Stimulated activated CD8-positive, alpha-beta memory T cell treated with anti-CD3 and anti-CD28 coated beads, Interleukin-7, amount 100 ng/mL, for 24 hours (primary cell): ENCODE data around the gene CRLF2.
"Not testable (repeated sequence)": the region's sequence is repeated elsewhere in the genome, so short reads cannot be mapped to it uniquely, and the experiment has no call there.

ENCODE experiments used
- DNase-seq: peaks from one replicate; pipeline ENCODE4 v3.0.0-alpha.2; 2020; ENCODE audit warnings: low read depth

CRLF2 gene

GRCh38 chrX:1213971-1214370 lies 1.5 kb upstream of the CRLF2 start:
- DNase-seq = no peak

GRCh38 chrX:1210844-1211243 lies 1.6 kb downstream of the CRLF2 start:
- no peak for DNase-seq

- DNase-seq = no peak
Measured at GRCh38 chrX:1207496-1208025, 4.9 kb downstream of the CRLF2 start.

DNA sequence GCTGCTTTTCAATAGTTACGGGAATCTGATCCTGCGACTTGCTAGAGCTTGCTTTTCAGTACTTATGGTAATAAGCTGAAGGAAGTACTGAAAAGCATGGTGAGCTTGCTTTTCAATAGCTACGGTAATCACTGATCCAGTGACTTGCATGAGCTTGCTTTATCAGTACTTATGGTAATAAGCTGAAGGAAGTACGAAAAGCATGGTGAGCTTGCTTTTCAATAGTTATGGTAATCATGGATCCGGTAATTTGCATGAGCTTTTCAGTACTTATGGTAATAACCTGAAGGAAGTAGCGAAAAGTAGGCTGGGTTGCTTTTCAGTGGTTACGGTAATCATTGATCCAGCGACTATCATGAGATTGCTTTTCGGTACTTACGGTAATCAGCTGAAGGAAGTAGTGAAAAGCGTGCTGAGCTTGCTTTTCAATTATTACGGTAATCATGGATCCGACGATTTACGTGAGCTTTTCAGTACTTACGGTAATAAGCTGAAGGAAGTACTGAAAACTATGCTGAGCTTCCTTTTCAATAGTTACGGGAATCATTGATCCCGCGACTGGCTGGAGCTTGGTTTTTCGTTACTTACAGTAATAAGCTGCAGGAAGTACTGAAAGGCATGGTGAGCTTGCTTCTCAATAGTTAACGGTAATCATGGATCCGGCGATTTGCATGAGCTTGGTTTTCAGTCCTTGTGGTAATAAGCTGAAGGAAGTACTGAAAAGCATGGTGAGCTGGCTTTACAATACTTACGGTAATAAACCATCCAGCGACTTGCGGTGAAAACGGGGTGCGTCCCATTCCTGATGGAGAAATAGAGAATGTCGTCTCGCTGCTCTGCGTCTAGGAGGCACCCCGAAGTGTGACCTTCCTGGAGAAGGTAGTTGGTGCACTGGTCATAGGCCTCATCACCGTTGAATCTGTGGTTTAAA lies 6.5 kb downstream of the CRLF2 start:
- DNase-seq = no peak

- DNase-seq = no peak
Measured at GRCh38 chrX:1202251-1202650, 10.2 kb downstream of the CRLF2 start.

DNA sequence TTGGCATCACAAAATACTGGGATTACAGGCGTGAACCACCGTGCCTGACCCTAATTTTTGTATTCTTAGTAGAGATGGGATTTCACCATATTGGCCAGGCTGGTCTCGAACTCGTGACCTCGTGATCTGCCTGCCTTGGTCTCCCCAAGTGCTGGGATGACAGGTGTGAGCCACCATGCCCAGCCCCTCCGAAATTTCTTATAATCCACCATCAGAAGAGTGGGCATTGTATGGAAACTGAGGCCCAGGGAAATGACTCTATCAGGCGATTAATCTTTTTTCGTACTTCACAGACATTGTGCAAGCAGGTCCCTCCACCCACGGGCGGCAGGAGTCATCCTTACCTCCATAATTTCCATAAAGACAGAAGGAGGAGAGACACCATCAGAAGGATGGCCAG lies 16.0 kb downstream of the CRLF2 start:
- DNase-seq = no peak

GRCh38 chrX:1192196-1192595 lies 20.3 kb downstream of the CRLF2 start:
- DNase-seq = not testable (repeated sequence)

DNA sequence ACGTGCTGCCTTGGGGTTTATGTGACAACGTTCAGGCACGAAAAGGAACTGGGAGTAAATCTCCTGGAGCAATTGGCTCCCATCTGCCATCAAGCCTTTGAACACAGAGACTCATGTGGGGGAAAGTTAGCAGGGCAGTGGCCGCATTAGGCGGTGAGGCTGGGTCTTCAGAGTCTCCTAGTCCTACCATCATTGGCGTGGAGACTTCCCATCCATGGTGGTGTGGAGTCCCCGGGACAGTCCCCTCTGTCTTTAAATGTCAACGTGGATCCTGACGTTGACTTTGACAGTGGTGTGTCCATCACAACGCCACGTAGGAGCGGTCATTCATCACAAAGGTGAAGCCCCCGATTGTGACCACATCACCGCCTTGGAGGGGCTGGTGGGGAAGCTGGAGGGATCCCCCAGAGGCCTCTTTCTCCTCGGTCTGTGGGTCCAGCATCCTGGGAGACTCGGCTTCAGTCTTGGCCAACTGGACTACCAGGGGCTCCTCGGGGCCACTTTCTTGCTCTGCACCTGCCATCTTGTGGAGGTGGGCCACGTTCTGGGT lies 21.8 kb downstream of the CRLF2 start:
- DNase-seq = no peak

- no peak for DNase-seq
Measured at GRCh38 chrX:1185561-1185960, 26.9 kb downstream of the CRLF2 start.

- DNase-seq = no peak
Measured at GRCh38 chrX:1182211-1182610, 30.2 kb downstream of the CRLF2 start.

- not testable (repeated sequence) for DNase-seq
Measured at GRCh38 chrX:1181661-1182060, 30.8 kb downstream of the CRLF2 start.

DNA sequence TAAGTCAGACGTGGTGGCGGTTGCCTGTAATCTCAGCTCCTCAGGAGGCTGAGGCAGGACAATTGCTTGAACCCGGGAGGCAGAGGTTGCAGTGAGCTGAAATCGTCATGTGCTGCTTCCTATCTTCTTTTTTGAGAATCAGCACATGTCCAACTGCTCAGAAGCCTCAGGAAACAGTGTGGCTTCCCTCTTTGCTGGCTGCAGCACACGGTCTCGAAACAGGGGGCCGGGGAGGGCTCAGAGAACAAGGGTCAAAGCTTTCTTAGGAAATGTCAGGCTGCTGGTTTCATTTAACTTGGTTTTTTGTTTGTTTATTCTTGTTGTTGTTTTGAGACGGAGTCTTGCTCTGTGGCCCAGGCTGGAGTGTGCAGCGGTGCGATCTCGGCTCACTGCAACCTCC lies 31.3 kb downstream of the CRLF2 start:
- DNase-seq = no peak

DNA sequence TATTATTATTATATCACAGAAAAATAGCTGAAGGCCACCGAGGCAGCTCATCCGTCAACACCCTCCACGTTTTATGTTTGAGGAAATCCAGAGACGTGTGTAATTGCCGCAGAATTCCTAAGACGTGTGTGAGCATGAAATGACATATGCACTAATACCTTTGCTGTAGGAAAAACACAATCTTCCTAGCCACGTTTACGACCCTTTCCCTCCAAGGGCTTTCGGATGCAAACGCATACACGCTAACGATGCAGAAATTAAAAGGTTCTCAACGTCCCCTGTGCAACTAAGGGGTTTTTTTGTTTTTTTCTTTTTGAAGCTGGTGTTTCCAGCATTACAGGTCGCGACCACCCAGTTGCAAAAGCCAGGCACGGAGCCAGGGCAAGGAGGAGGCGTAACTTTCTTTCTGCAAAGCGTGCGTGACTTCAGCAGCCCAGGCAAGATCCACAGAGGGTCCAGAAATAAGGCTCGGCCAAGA lies 33.8 kb downstream of the CRLF2 start:
- no peak for DNase-seq

- not testable (repeated sequence) for DNase-seq
Measured at GRCh38 chrX:1176531-1177320, 35.7 kb downstream of the CRLF2 start.

- not testable (repeated sequence) for DNase-seq
Measured at GRCh38 chrX:1174609-1175545, 37.6 kb downstream of the CRLF2 start.

- not testable (repeated sequence) for DNase-seq
Measured at GRCh38 chrX:1173435-1173834, 39.0 kb downstream of the CRLF2 start.

DNA sequence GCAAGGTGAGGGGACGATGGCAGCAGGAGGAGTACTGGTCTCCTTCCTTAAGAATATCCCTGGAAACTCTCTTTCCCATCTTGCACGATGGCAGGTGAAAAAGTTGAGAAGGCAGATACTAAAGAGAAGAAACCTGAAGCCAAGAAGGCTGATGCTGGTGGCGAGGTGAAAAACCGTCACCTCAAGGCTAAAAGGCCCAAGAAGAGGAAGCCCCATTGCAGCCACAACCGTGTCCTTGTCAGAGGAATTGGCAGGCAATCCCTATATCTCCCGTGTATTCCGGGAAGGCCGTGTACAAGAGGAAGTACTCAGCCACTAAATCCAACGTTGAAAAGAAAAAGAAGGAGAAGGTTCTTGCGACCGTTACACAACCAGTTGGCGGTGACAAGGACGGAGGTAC lies 40.0 kb downstream of the CRLF2 start:
- DNase-seq = no peak

GRCh38 chrX:1171915-1172314 lies 40.5 kb downstream of the CRLF2 start:
- not testable (repeated sequence) for DNase-seq

- DNase-seq = no peak
Measured at GRCh38 chrX:1170243-1170642, 42.2 kb downstream of the CRLF2 start.

- no peak for DNase-seq
Measured at GRCh38 chrX:1169189-1169588, 43.3 kb downstream of the CRLF2 start.

- DNase-seq = no peak
Measured at GRCh38 chrX:1167918-1168481, 44.4 kb downstream of the CRLF2 start.
